ENCODE data around the gene C19orf67. TPM values are rescaled to one million over a fixed set of nuclear protein-coding genes. Genes with fewer than 3 reads are reported as not detected.
"Not testable (repeated sequence)": the region's sequence is repeated elsewhere in the genome, so short reads cannot be mapped to it uniquely, and the experiment has no call there.

The C19orf67 gene
- total and polyA plus RNA-seq, 2 of the 13 experiments (the other 11 are each of a cell fraction or from before 2014, with no cell fraction given) = 0.11 to 0.32 TPM

GRCh38 chr19:14048443-14049153, 37.0 kb downstream of the C19orf67 start:
- peak; percentile 72 for ATAC-seq
- no TSS peak for BruUV-seq (replicated peaks)
- Histone ChIP-seq H3K4me3 (replicated peaks in 1 of 3; ENCODE audit: insufficient read depth in 1 of 3, low read depth in 2 of 3, low read length in 3 of 3) (no peak overlapping the region), H3K4me1 (ENCODE audit: insufficient read depth, low read length) (no peaks in the 10 kb centered on the region), H2AFZ (ENCODE audit: low read length) (no peak overlapping the region), H3K79me2 (ENCODE audit: insufficient read depth, low read length) (no peaks in the 10 kb centered on the region), H3K9me3 (ENCODE audit: low read length) (peaks cover 4% of the 10 kb centered on the region), H3K4me2 (ENCODE audit: low read depth, low read length) (no peak overlapping the region), H3K36me3 (replicated peaks in 1 of 2; ENCODE audit: control insufficient read depth in 1 of 2, insufficient read depth in 2 of 2, low read length in 2 of 2) (no peaks in the 10 kb centered on the region), H3K27ac (ENCODE audit: extremely low read length, insufficient read depth, low read length) (no peak overlapping the region), H4K20me1 (ENCODE audit: insufficient read depth, low read length) (no peaks in the 10 kb centered on the region), H3K9ac (ENCODE audit: insufficient read depth, low read depth, low read length) (no peak overlapping the region), H3K27me3 (ENCODE audit: control insufficient read depth in 1 of 2, insufficient read depth in 2 of 2, low read length in 2 of 2) (no peaks in the 10 kb centered on the region)
- intact Hi-C loops (cut with micrococcal nuclease; ENCODE audit: unreplicated experiment) = no loop called here
- FAIRE-seq = no peak
- no peak for TF ChIP-seq ZBTB4 (CRISPR knock-in tag; IDR thresholded peaks at IDR 0.05; ENCODE audit: borderline replicate concordance)
- no peak for TF ChIP-seq TBP (CRISPR knock-in tag; IDR thresholded peaks at IDR 0.05)
- peak; percentile 74 for TF ChIP-seq XRCC5 (optimal IDR thresholded peaks at IDR 0.05; ENCODE audit: low read length)
- TF ChIP-seq KDM2A (CRISPR knock-in tag; IDR thresholded peaks at IDR 0.05; ENCODE audit: borderline replicate concordance, low read depth) = peak; percentile 33; the same call in 1 of the 2 replicates
- peak; percentile 55 for TF ChIP-seq STAG1 (CRISPR knock-in tag; IDR thresholded peaks at IDR 0.05)
- 0 out of 2 replicates have a peak, but pooled peaks have one; percentile 20 for TF ChIP-seq SMC3 (IDR thresholded peaks at IDR 0.05; ENCODE audit: low read length)
- TF ChIP-seq RAD21 (CRISPR knock-in tag; IDR thresholded peaks at IDR 0.05) = peak; percentile 41
- TF ChIP-seq, protein P1, sequence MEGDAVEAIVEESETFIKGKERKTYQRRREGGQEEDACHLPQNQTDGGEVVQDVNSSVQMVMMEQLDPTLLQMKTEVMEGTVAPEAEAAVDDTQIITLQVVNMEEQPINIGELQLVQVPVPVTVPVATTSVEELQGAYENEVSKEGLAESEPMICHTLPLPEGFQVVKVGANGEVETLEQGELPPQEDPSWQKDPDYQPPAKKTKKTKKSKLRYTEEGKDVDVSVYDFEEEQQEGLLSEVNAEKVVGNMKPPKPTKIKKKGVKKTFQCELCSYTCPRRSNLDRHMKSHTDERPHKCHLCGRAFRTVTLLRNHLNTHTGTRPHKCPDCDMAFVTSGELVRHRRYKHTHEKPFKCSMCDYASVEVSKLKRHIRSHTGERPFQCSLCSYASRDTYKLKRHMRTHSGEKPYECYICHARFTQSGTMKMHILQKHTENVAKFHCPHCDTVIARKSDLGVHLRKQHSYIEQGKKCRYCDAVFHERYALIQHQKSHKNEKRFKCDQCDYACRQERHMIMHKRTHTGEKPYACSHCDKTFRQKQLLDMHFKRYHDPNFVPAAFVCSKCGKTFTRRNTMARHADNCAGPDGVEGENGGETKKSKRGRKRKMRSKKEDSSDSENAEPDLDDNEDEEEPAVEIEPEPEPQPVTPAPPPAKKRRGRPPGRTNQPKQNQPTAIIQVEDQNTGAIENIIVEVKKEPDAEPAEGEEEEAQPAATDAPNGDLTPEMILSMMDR (CRISPR knock-in tag; IDR thresholded peaks at IDR 0.05) = peak; percentile 72
- POLR2A ChIA-PET = interaction anchor here (0.7 kb wide), 1 partner anchor 165 kb away, joined by 3 read pairs; no protein-coding TSS in a partner anchor
- in situ Hi-C loops (cut with HindIII; ENCODE audit: extremely low pct_ligation_motif_present, low pct_unique_long_range_greater_than_20kb) = no loop called here
- DNase-seq (ENCODE audit: low spot score) = peak; percentile 23
- WGBS (ENCODE audit: low lambda C conversion rate) = 84% methylated on average over 8 of the region's 8 CpGs
- CTCF ChIA-PET (ENCODE audit: low intra/inter-chr PET ratio, low total read pairs) = no interaction called here

DNA sequence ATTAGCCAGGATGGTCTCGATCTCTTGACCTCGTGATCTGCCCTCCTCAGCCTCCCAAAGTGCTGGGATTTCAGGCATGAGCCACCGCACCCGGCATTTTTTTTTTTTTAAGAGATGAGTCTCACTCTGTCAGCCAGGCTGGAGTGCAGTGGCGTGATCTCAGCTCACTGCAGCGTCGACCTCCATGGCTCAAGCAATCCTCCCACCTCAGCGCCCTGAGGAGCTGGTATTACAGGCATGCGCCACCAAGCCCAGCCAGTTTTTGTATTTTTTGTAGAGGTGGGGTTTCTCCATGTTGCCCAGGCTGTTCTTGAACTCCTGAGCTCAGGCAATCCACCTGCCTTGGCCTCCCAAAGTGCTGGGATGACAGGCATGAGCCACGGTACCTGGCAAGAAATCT, 37.7 kb downstream of the C19orf67 start:
- CTCF ChIA-PET (ENCODE audit: low intra/inter-chr PET ratio, low total read pairs); H3K27me3 ChIP-seq (ENCODE audit: control insufficient read depth in 1 of 2, insufficient read depth in 2 of 2, low read length in 2 of 2); POLR2A ChIA-PET; intact Hi-C loops (cut with micrococcal nuclease; ENCODE audit: unreplicated experiment); FAIRE-seq; ATAC-seq; H3K9ac ChIP-seq (ENCODE audit: insufficient read depth, low read depth, low read length); H4K20me1 ChIP-seq (ENCODE audit: insufficient read depth, low read length); H3K4me2 ChIP-seq (ENCODE audit: low read depth, low read length); H3K27ac ChIP-seq (ENCODE audit: extremely low read length, insufficient read depth, low read length); H3K4me1 ChIP-seq (ENCODE audit: insufficient read depth, low read length); H3K36me3 ChIP-seq (replicated peaks in 1 of 2; ENCODE audit: control insufficient read depth in 1 of 2, insufficient read depth in 2 of 2, low read length in 2 of 2); H3K79me2 ChIP-seq (ENCODE audit: insufficient read depth, low read length); H3K9me3 ChIP-seq (ENCODE audit: low read length); in situ Hi-C loops (cut with HindIII; ENCODE audit: extremely low pct_ligation_motif_present, low pct_unique_long_range_greater_than_20kb); BruUV-seq (replicated peaks); H2AFZ ChIP-seq (ENCODE audit: low read length); DNase-seq (ENCODE audit: low spot score); H3K4me3 ChIP-seq (replicated peaks in 1 of 3; ENCODE audit: insufficient read depth in 1 of 3, low read depth in 2 of 3, low read length in 3 of 3): not testable (repeated sequence)
- 96% methylated on average over 10 of the region's 10 CpGs for whole genome bisulfite sequencing (ENCODE audit: low lambda C conversion rate)
